HepG2 (cell line): ENCODE data around the gene SNPH. TPM values are rescaled to one million over a fixed set of nuclear protein-coding genes. Genes with fewer than 3 reads are reported as not detected.

Experiments
- FOSL2 ChIP-seq: sonication (generic); formaldehyde crosslinking; IDR thresholded peaks from 2 replicates; pipeline ENCODE4 v1.4.0; 2020; ENCODE audit warnings: missing genetic modification reagents
- HNRNPK ChIP-seq: fragments of 200-400 bp; formaldehyde crosslinking; IDR thresholded peaks from 2 replicates; pipeline ENCODE4 v1.6.1; 2018; ENCODE audit warnings: low read length, low read depth, moderate library complexity, mild to moderate bottlenecking; ENCODE audit not compliant: poor library complexity, severe bottlenecking
- HNRNPLL ChIP-seq: fragments of 200-400 bp; formaldehyde crosslinking; IDR thresholded peaks from 2 replicates; pipeline ENCODE4 v1.6.1; 2017; ENCODE audit warnings: mild to moderate bottlenecking, low read depth, low read length; ENCODE audit not compliant: poor library complexity, severe bottlenecking
- ISL2 ChIP-seq: sonication (generic); formaldehyde crosslinking; IDR thresholded peaks from 2 replicates; pipeline ENCODE4 v1.5.0; 2020; ENCODE audit warnings: missing genetic modification reagents
- MAZ ChIP-seq, 2 experiments: sonication (generic) in 1 of 2; formaldehyde crosslinking in 1 of 2; IDR thresholded peaks; 2 replicates each; pipeline versions ENCODE4 v1.5.0 to v1.6.1; 2012 to 2020; ENCODE audit warnings: low read depth in 2 of 2, mild to moderate bottlenecking in 2 of 2, borderline replicate concordance in 1 of 2, improper control_type of control experiment in 1 of 2, low read length in 1 of 2, missing genetic modification reagents in 1 of 2, moderate library complexity in 1 of 2
- MTA1 ChIP-seq: sonication (generic); formaldehyde crosslinking; IDR thresholded peaks from 2 replicates; pipeline ENCODE4 v1.4.0; 2020; ENCODE audit warnings: missing genetic modification reagents, mild to moderate bottlenecking, borderline replicate concordance
- MTF2 ChIP-seq: sonication (generic); formaldehyde crosslinking; IDR thresholded peaks from 2 replicates; pipeline ENCODE4 v1.5.0; 2020; ENCODE audit warnings: missing genetic modification reagents, borderline replicate concordance
- PCBP1 ChIP-seq: fragments of 200-400 bp; formaldehyde crosslinking; IDR thresholded peaks from 2 replicates; pipeline ENCODE4 v1.6.1; 2017; ENCODE audit warnings: mild to moderate bottlenecking, low read depth, low read length, borderline replicate concordance
- ZFP82 ChIP-seq: sonication (generic); formaldehyde crosslinking; IDR thresholded peaks from 2 replicates; pipeline ENCODE4 v1.5.1; 2020; ENCODE audit warnings: mild to moderate bottlenecking, missing genetic modification reagents, borderline replicate concordance
- ZFX ChIP-seq: sonication (generic); formaldehyde crosslinking; IDR thresholded peaks from 2 replicates; pipeline ENCODE4 v1.4.0; 2020; ENCODE audit warnings: mild to moderate bottlenecking, low read depth, missing genetic modification reagents, moderate library complexity
- ZNF569 ChIP-seq: sonication (generic); formaldehyde crosslinking; IDR thresholded peaks from 2 replicates; pipeline ENCODE4 v1.5.0; 2020; ENCODE audit warnings: mild to moderate bottlenecking, missing genetic modification reagents, moderate library complexity, borderline replicate concordance
- ZNF652 ChIP-seq: IDR thresholded peaks from 2 replicates; pipeline ENCODE4 v1.6.1; 2016; ENCODE audit warnings: low read depth, borderline replicate concordance
- polyA plus RNA-seq, 8 experiments: library from polyadenylated mRNA; depleted of rRNA in 3 of 8; stranded (reverse) in 7 of 8; unstranded in 1 of 8; fragments of >200 nt; fragmentation: Illumina TruSeq in 4 of 8; extraction: Trizol in 4 of 8; gene quantifications; 2 replicates each; pipeline versions ENCODE4 v1.2.1 to v1.2.3, GENCODE V29; 2011 to 2016; ENCODE audit warnings: low read depth in 4 of 8, missing spikeins in 1 of 8, mixed read lengths in 1 of 8; ENCODE audit not compliant: insufficient read depth in 1 of 8
- total RNA-seq, 5 experiments: library from RNA; depleted of rRNA; stranded (reverse); fragments of >200 nt; fragmentation: Illumina TruSeq; extraction: Trizol; gene quantifications; 2 replicates each; pipeline ENCODE4 v1.2.3, GENCODE V29; 2016; ENCODE audit warnings: low read depth in 1 of 5
- TF ChIP-seq, protein P1 (sequence below): sonication (generic); formaldehyde crosslinking; IDR thresholded peaks from 2 replicates; pipeline ENCODE4 v1.5.1; 2020; ENCODE audit warnings: mild to moderate bottlenecking, missing genetic modification reagents, moderate library complexity
- TF ChIP-seq, protein P2 (sequence below): sonication (generic); formaldehyde crosslinking; IDR thresholded peaks from 2 replicates; pipeline ENCODE4 v1.4.0; 2020; ENCODE audit warnings: missing genetic modification reagents
- TF ChIP-seq, protein P3 (sequence below): sonication (generic); formaldehyde crosslinking; IDR thresholded peaks from 2 replicates; pipeline ENCODE4 v1.4.0; 2020; ENCODE audit warnings: mild to moderate bottlenecking, missing genetic modification reagents
- TF ChIP-seq, protein P4 (sequence below): sonication (generic); formaldehyde crosslinking; IDR thresholded peaks from 2 replicates; pipeline ENCODE4 v1.9.0; 2022; ENCODE audit warnings: missing genetic modification reagents, mild to moderate bottlenecking, borderline replicate concordance

The SNPH gene
- total and polyA plus RNA-seq, 2 of the 13 experiments (the other 11 are each of a cell fraction or from before 2014, with no cell fraction given) = 0.09 TPM; not detected in 1

DNA sequence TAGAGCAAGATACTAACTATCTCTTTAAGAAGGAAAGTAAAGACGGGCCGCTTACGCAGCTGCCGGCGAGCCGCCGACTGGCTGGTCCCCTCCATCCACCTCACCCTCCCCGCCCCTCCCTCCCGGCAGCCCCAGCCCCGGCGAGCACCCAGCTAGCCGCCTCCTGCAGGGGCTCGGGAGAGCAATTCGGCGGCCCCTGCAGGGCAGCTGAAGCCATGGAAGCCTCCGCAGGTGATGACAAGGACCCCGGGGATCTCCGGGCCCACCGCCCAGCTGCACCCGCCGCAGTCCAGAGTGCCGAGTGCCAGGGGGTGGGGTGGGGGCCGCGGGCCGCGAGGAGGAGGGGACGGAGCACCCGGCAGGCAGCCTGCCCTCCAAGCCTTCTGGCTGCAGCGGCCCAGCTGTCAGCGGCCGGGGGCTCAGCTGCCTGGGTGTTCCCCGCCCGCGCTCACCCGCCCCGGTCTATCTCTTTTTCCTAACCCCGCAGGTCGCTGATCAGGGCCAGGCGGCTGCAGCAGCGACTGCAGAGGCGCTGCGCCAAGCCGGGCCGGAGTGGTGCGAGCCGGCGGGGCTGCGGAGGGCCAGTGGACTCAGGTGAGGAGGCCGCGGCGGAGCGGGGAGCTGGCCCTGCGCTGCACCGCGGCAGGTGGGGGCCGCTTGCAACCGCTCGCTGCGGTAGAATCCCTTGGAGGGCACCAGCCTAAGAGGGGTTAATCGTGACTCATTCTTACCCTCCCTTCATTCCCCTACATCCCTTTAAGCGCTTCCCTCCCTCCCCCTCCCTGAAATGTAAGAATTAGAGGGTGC, at the start of gene SNPH (continued):
- TF ChIP-seq, protein P1, sequence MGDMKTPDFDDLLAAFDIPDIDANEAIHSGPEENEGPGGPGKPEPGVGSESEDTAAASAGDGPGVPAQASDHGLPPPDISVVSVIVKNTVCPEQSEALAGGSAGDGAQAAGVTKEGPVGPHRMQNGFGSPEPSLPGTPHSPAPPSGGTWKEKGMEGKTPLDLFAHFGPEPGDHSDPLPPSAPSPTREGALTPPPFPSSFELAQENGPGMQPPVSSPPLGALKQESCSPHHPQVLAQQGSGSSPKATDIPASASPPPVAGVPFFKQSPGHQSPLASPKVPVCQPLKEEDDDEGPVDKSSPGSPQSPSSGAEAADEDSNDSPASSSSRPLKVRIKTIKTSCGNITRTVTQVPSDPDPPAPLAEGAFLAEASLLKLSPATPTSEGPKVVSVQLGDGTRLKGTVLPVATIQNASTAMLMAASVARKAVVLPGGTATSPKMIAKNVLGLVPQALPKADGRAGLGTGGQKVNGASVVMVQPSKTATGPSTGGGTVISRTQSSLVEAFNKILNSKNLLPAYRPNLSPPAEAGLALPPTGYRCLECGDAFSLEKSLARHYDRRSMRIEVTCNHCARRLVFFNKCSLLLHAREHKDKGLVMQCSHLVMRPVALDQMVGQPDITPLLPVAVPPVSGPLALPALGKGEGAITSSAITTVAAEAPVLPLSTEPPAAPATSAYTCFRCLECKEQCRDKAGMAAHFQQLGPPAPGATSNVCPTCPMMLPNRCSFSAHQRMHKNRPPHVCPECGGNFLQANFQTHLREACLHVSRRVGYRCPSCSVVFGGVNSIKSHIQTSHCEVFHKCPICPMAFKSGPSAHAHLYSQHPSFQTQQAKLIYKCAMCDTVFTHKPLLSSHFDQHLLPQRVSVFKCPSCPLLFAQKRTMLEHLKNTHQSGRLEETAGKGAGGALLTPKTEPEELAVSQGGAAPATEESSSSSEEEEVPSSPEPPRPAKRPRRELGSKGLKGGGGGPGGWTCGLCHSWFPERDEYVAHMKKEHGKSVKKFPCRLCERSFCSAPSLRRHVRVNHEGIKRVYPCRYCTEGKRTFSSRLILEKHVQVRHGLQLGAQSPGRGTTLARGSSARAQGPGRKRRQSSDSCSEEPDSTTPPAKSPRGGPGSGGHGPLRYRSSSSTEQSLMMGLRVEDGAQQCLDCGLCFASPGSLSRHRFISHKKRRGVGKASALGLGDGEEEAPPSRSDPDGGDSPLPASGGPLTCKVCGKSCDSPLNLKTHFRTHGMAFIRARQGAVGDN (CRISPR knock-in tag) = peak; percentile 52
- TF ChIP-seq, protein P2, sequence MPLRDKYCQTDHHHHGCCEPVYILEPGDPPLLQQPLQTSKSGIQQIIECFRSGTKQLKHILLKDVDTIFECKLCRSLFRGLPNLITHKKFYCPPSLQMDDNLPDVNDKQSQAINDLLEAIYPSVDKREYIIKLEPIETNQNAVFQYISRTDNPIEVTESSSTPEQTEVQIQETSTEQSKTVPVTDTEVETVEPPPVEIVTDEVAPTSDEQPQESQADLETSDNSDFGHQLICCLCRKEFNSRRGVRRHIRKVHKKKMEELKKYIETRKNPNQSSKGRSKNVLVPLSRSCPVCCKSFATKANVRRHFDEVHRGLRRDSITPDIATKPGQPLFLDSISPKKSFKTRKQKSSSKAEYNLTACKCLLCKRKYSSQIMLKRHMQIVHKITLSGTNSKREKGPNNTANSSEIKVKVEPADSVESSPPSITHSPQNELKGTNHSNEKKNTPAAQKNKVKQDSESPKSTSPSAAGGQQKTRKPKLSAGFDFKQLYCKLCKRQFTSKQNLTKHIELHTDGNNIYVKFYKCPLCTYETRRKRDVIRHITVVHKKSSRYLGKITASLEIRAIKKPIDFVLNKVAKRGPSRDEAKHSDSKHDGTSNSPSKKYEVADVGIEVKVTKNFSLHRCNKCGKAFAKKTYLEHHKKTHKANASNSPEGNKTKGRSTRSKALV (CRISPR knock-in tag) = peak; percentile 71
- TF ChIP-seq FOSL2 (CRISPR knock-in tag) (peak; percentile 81), ZNF569 (CRISPR knock-in tag) (0 out of 2 replicates have a peak, but pooled peaks have one; percentile 45), MTF2 (0 out of 2 replicates have a peak, but pooled peaks have one; percentile 47), MAZ (IDR thresholded peaks at IDR 0.05; ENCODE audit: borderline replicate concordance, low read depth, low read length) (peak; percentile 46; the same call in 1 of the 2 replicates), MAZ (CRISPR knock-in tag; IDR thresholded peaks at IDR 0.05; ENCODE audit: low read depth) (0 out of 2 replicates have a peak, but pooled peaks have one; percentile 41), HNRNPK (peak; percentile 87), ZFP82 (CRISPR knock-in tag) (no peak), PCBP1 (0 out of 2 replicates have a peak, but pooled peaks have one; percentile 32), MTA1 (CRISPR knock-in tag) (0 out of 2 replicates have a peak, but pooled peaks have one; percentile 45), ISL2 (CRISPR knock-in tag) (no peak), ZNF652 (CRISPR knock-in tag) (peak; percentile 87), ZFX (CRISPR knock-in tag) (0 out of 2 replicates have a peak, but pooled peaks have one; percentile 25), HNRNPLL (peak; percentile 54)
- TF ChIP-seq, protein P3, sequence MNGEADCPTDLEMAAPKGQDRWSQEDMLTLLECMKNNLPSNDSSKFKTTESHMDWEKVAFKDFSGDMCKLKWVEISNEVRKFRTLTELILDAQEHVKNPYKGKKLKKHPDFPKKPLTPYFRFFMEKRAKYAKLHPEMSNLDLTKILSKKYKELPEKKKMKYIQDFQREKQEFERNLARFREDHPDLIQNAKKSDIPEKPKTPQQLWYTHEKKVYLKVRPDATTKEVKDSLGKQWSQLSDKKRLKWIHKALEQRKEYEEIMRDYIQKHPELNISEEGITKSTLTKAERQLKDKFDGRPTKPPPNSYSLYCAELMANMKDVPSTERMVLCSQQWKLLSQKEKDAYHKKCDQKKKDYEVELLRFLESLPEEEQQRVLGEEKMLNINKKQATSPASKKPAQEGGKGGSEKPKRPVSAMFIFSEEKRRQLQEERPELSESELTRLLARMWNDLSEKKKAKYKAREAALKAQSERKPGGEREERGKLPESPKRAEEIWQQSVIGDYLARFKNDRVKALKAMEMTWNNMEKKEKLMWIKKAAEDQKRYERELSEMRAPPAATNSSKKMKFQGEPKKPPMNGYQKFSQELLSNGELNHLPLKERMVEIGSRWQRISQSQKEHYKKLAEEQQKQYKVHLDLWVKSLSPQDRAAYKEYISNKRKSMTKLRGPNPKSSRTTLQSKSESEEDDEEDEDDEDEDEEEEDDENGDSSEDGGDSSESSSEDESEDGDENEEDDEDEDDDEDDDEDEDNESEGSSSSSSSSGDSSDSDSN = peak; percentile 90
- TF ChIP-seq, protein P4, sequence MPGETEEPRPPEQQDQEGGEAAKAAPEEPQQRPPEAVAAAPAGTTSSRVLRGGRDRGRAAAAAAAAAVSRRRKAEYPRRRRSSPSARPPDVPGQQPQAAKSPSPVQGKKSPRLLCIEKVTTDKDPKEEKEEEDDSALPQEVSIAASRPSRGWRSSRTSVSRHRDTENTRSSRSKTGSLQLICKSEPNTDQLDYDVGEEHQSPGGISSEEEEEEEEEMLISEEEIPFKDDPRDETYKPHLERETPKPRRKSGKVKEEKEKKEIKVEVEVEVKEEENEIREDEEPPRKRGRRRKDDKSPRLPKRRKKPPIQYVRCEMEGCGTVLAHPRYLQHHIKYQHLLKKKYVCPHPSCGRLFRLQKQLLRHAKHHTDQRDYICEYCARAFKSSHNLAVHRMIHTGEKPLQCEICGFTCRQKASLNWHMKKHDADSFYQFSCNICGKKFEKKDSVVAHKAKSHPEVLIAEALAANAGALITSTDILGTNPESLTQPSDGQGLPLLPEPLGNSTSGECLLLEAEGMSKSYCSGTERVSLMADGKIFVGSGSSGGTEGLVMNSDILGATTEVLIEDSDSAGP (CRISPR knock-in tag) = peak; percentile 25; the same call in 1 of the 2 replicates
